Chondrocyte (in vitro differentiated cells): ENCODE results near the gene TSHR. TPM values are rescaled to one million over a fixed set of nuclear protein-coding genes. Genes with fewer than 3 reads are reported as not detected.

Source experiments
- DNase-seq: peaks from one replicate; pipeline ENCODE4 v3.0.0; 2021; ENCODE audit warnings: mixed read lengths, low spot score
- H3K27ac Mint-ChIP-seq: one replicate; pipeline ENCODE4 v1.8.0; 2021; ENCODE audit warnings: mild to moderate bottlenecking, moderate library complexity, mixed read lengths; ENCODE audit not compliant: unreplicated experiment
- H3K27me3 Mint-ChIP-seq: 2 replicates; pipeline ENCODE4 v1.8.0; 2021; ENCODE audit warnings: low read depth, mixed read lengths
- H3K36me3 Mint-ChIP-seq: 2 replicates; pipeline ENCODE4 v1.8.0; 2021; ENCODE audit warnings: low read depth, mixed read lengths
- H3K4me1 Mint-ChIP-seq: 2 replicates; pipeline ENCODE4 v1.8.0; 2021; ENCODE audit warnings: low read depth, mild to moderate bottlenecking, mixed read lengths
- H3K4me3 Mint-ChIP-seq: one replicate; pipeline ENCODE4 v1.8.0; 2021; ENCODE audit warnings: mild to moderate bottlenecking, moderate library complexity, mixed read lengths; ENCODE audit not compliant: unreplicated experiment
- H3K9me3 Mint-ChIP-seq: 2 replicates; pipeline ENCODE4 v1.8.0; 2021; ENCODE audit warnings: low read depth, mixed read lengths
- total RNA-seq: library from RNA; stranded (reverse); gene quantifications from 3 replicates; pipeline ENCODE4 v1.2.1, GENCODE V29; 2021
- TF ChIP-seq, protein P1 (sequence below): fragments of 200-600 bp; sonication (generic); IDR thresholded peaks from 2 replicates; pipeline ENCODE4 v1.5.0; 2021; ENCODE audit warnings: antibody characterized with exemption, mild to moderate bottlenecking, moderate library complexity

Gene TSHR
- total RNA-seq, 1 donor from 2014 or later = not detected

DNA sequence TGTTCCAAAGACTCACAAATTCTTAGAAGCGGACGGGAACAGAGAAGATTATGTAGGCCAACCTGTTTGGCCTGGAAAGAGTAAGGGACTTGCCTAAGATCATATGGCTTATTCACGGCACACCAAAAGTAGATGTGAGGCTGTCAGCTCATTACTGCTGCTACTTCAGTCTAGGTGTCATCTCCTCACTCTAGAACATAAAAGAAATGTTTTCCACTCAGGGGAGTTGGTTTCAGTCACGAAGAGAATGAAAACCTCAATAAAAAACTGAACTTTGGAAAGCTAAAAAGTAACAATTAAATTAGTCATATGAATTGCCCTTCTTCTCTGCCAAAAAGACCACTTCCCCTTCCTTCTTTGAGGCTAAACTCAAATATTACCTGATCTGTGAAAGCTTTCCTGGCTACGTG is 13.2 kb upstream of the TSHR start:
- Mint-ChIP-seq H3K4me3 (peak overlapping the region; percentile 85), H3K36me3 (no peaks in the 10 kb centered on the region), H3K27me3 (no peaks in the 10 kb centered on the region), H3K9me3 (no peaks in the 10 kb centered on the region), H3K27ac (peak overlapping the region; percentile 60), H3K4me1 (peaks cover 18% of the 10 kb centered on the region)
- no peak for DNase-seq
- TF ChIP-seq, protein P1, sequence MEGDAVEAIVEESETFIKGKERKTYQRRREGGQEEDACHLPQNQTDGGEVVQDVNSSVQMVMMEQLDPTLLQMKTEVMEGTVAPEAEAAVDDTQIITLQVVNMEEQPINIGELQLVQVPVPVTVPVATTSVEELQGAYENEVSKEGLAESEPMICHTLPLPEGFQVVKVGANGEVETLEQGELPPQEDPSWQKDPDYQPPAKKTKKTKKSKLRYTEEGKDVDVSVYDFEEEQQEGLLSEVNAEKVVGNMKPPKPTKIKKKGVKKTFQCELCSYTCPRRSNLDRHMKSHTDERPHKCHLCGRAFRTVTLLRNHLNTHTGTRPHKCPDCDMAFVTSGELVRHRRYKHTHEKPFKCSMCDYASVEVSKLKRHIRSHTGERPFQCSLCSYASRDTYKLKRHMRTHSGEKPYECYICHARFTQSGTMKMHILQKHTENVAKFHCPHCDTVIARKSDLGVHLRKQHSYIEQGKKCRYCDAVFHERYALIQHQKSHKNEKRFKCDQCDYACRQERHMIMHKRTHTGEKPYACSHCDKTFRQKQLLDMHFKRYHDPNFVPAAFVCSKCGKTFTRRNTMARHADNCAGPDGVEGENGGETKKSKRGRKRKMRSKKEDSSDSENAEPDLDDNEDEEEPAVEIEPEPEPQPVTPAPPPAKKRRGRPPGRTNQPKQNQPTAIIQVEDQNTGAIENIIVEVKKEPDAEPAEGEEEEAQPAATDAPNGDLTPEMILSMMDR = no peak

DNA sequence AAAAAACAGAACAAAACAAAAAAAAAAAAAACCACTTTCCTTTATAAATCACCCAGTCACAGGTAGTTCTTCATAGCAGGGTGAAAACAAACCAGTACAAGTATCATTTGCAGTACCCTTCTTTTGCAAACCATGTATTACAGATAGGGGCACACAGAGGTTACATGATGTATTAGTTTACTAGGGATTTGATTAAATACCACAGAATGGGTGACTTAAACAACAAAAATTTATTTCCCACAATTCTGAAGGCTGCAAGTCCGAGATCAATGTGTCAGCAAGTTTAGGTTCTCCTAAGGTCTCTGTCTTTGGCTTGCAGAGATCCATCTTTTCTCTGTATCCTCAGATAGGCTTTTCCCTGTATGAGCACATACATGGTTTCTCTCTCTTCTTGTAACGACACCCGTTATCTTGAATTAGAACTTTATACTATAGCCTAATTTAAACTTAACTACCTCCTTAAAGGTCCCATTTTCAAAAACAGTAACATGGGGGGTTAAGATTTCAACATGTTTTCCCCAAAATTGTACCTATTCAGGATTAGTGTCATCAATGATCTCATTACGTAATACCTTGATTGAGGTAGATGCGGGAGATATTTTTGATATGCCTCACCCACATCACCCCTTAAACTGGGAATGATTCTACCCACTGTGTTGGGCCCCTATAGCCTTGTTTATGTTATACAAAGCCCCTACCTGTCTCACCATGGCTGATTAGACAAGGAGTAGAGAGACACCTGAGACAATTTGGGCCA is 10.4 kb upstream of the TSHR start:
- no peaks in the 10 kb centered on the region for H3K9me3 Mint-ChIP-seq
- peaks cover 18% of the 10 kb centered on the region for H3K4me1 Mint-ChIP-seq
- TF ChIP-seq, protein P1 = no peak
- peaks cover 14% of the 10 kb centered on the region for H3K27me3 Mint-ChIP-seq
- no peak overlapping the region for H3K27ac Mint-ChIP-seq
- no peak overlapping the region for H3K4me3 Mint-ChIP-seq
- no peaks in the 10 kb centered on the region for H3K36me3 Mint-ChIP-seq
- no peak for DNase-seq

DNA sequence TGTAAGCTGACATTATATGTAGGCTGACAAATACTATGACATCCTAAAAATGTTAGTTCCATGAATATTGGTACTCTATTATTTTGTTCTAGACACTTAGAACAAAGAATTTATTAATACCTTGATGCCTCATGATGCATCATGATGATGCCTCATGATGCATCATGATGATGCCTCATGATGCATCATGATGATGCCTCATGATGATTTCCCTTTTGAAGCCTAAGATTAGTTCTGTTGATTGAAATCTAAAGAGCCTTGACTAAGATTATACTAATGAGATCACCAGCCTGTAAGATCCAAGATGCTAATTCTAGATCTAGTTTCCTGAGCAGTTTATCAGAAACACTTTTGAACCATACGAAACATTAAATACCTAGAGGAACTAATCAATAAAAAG is 9.2 kb upstream of the TSHR start:
- TF ChIP-seq, protein P1 = no peak
- Mint-ChIP-seq H3K9me3 (no peaks in the 10 kb centered on the region), H3K27me3 (peaks cover 21% of the 10 kb centered on the region), H3K4me1 (peaks cover 13% of the 10 kb centered on the region), H3K27ac (no peak overlapping the region), H3K4me3 (no peak overlapping the region), H3K36me3 (no peaks in the 10 kb centered on the region)
- no peak for DNase-seq

DNA sequence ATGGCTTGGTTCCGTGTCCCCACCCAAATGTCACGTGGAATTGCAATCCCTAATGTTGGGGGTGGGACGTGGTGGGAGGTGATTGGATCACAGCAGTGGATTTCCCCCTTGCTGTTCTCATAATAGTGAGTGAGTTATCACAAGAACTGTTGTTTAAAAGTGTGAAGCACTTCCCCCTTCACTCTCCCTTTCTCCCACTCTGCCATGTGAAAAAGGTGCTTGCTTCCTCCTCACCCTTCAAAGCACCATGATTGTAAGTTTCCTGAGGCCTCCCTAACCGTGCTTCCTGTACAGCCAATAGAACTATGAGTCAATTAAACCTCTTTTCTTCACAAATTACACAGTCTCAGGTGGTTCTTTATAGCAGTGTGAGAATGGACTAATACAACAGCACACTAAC is 8.6 kb upstream of the TSHR start:
- H3K4me3 Mint-ChIP-seq = no peak overlapping the region
- no peaks in the 10 kb centered on the region for H3K9me3 Mint-ChIP-seq
- H3K4me1 Mint-ChIP-seq = peaks cover 11% of the 10 kb centered on the region
- H3K27me3 Mint-ChIP-seq = peaks cover 26% of the 10 kb centered on the region
- DNase-seq = no peak
- TF ChIP-seq, protein P1 = no peak
- no peak overlapping the region for H3K27ac Mint-ChIP-seq
- H3K36me3 Mint-ChIP-seq = no peaks in the 10 kb centered on the region

DNA sequence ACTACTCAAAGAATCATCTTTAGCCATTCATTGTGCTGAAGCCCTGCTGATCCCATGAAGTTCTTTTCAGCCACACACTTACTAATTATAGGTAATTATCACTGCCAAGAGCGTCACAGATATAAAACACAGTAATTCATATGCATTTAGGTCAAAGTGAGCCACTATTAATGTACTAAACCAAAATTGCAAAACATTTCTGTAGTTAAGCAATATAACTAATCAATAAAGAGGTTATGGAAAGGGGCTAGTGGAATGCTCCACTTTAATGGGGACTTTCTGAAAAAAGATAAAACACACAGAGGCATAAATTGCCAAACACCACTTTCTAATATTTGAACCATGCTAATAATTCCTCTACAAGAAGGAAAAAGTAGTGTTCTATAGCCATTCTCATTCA is 7.1 kb upstream of the TSHR start:
- no peak overlapping the region for H3K27ac Mint-ChIP-seq
- no peak for DNase-seq
- TF ChIP-seq, protein P1 = no peak
- peaks cover 26% of the 10 kb centered on the region for H3K27me3 Mint-ChIP-seq
- no peak overlapping the region for H3K4me3 Mint-ChIP-seq
- H3K9me3 Mint-ChIP-seq = no peaks in the 10 kb centered on the region
- H3K4me1 Mint-ChIP-seq = no peaks in the 10 kb centered on the region
- H3K36me3 Mint-ChIP-seq = no peaks in the 10 kb centered on the region
